H1 (cell line): ENCODE results near the gene FANCI. TPM values are rescaled to one million over a fixed set of nuclear protein-coding genes. Genes with fewer than 3 reads are reported as not detected.
A peak's percentile ranks its signal among the peaks of the same experiment; 100 is the strongest.

Experiments
- CTCF ChIA-PET: fragments of 300-600 bp; sonication (Branson Sonifier 250); formaldehyde crosslinking; loops from one replicate; lab custom pipeline; 2021; ENCODE audit not compliant: partially characterized antibody; lab: Charles Lee
- POLR2A ChIA-PET: fragments of 300-600 bp; sonication (Branson Sonifier 250); formaldehyde crosslinking; loops from one replicate; lab custom pipeline; 2021; ENCODE audit warnings: inconsistent platforms; ENCODE audit not compliant: partially characterized antibody; lab: Charles Lee
- DNase-seq, 2 experiments: peaks; one replicate each; pipeline versions ENCODE4 v3.0.0 to v3.0.0-alpha.2; 2010 to 2022; ENCODE audit warnings: low spot score in 2 of 2, low read depth in 1 of 2, mixed read lengths in 1 of 2
- FAIRE-seq: peaks from 2 replicates; lab custom pipeline; 2011; peaks lifted over from hg19 to GRCh38; lab: Jason Lieb, UNC
- H2AFZ ChIP-seq: 2 replicates; pipeline ENCODE4 v1.8.1; 2012; ENCODE audit warnings: low read length, inconsistent platforms
- H2AK5ac ChIP-seq: 2 replicates; pipeline ENCODE4 v1.6.1; 2013; ENCODE audit warnings: low read depth, low read length
- H2BK120ac ChIP-seq: replicated peaks from 2 replicates; pipeline ENCODE3; 2013; ENCODE audit warnings: low read depth, low read length, inconsistent platforms
- H2BK12ac ChIP-seq: 2 replicates; pipeline ENCODE4 v1.6.1; 2013; ENCODE audit warnings: low read depth, low read length
- H2BK15ac ChIP-seq: 2 replicates; pipeline ENCODE4 v1.6.1; 2013; ENCODE audit warnings: low read length
- H2BK20ac ChIP-seq: 2 replicates; pipeline ENCODE4 v1.6.1; 2013; ENCODE audit warnings: low read length
- H2BK5ac ChIP-seq: 2 replicates; pipeline ENCODE4 v1.6.1; 2013; ENCODE audit warnings: low read depth, low read length
- H3K14ac ChIP-seq: 2 replicates; pipeline ENCODE4 v1.6.1; 2013; ENCODE audit warnings: inconsistent platforms; ENCODE audit not compliant: insufficient read length
- H3K18ac ChIP-seq: 2 replicates; pipeline ENCODE4 v1.6.1; 2013; ENCODE audit warnings: low read length; ENCODE audit errors: extremely low read depth
- H3K23ac ChIP-seq: 2 replicates; pipeline ENCODE4 v1.6.1; 2013; ENCODE audit warnings: inconsistent platforms; ENCODE audit not compliant: insufficient read length
- H3K23me2 ChIP-seq: 2 replicates; pipeline ENCODE4 v1.6.1; 2013; ENCODE audit warnings: low read depth, low read length
- H3K27ac ChIP-seq: 2 replicates; pipeline ENCODE4 v1.6.1; 2011; ENCODE audit warnings: low read depth, low read length, inconsistent platforms
- H3K27me3 ChIP-seq, 4 experiments: replicated peaks in 1 of 4; 1 replicate in 1 of 4; 2 replicates in 3 of 4; pipeline versions ENCODE4 v1.6.1 to v1.8.1; 2011 to 2013; ENCODE audit warnings: low read length in 3 of 4, mild to moderate bottlenecking in 3 of 4, inconsistent platforms in 2 of 4, mixed read lengths in 2 of 4, moderate library complexity in 1 of 4; ENCODE audit not compliant: control insufficient read depth in 3 of 4, insufficient read depth in 3 of 4; ENCODE audit errors: extremely low read depth in 1 of 4
- H3K36me3 ChIP-seq, 4 experiments: 2 replicates each; pipeline versions ENCODE4 v1.6.1 to v1.8.1; 2011 to 2013; ENCODE audit warnings: mild to moderate bottlenecking in 4 of 4, low read length in 3 of 4, moderate library complexity in 2 of 4, control low read depth in 1 of 4, inconsistent platforms in 1 of 4; ENCODE audit not compliant: insufficient read depth in 4 of 4, control insufficient read depth in 2 of 4
- H3K4ac ChIP-seq: replicated peaks from 2 replicates; pipeline ENCODE3; 2013; ENCODE audit warnings: low read length, low read depth, mixed read lengths, inconsistent platforms; ENCODE audit not compliant: insufficient read length
- H3K4me1 ChIP-seq, 4 experiments: replicated peaks in 1 of 4; 1 replicate in 1 of 4; 2 replicates in 3 of 4; pipeline versions ENCODE4 v1.6.1 to v1.8.1; 2011 to 2013; ENCODE audit warnings: low read length in 3 of 4, inconsistent platforms in 2 of 4, mixed read lengths in 1 of 4; ENCODE audit not compliant: insufficient read depth in 4 of 4, control insufficient read depth in 3 of 4
- H3K4me2 ChIP-seq, 2 experiments: 2 replicates each; pipeline versions ENCODE4 v1.6.1 to v1.8.1; 2011 to 2013; ENCODE audit warnings: low read depth in 2 of 2, low read length in 2 of 2, control low read depth in 1 of 2, inconsistent platforms in 1 of 2, mild to moderate bottlenecking in 1 of 2; ENCODE audit not compliant: insufficient read depth in 1 of 2
- H3K4me3 ChIP-seq, 4 experiments: fragments of 200-600, 300-600 bp in 1 of 4; sonication (generic), shearing (Covaris generic), sonication (Bioruptor Twin) in 1 of 4; 2 replicates each; pipeline versions ENCODE4 v1.5.1 to v1.8.1; 2011 to 2016; ENCODE audit warnings: low read length in 4 of 4, low read depth in 3 of 4, control low read depth in 2 of 4, inconsistent platforms in 2 of 4, mild to moderate bottlenecking in 2 of 4, mixed read lengths in 1 of 4, moderate library complexity in 1 of 4; ENCODE audit not compliant: insufficient read depth in 2 of 4; ENCODE audit errors: extremely low read depth in 1 of 4
- H3K56ac ChIP-seq: replicated peaks from 2 replicates; pipeline ENCODE3; 2013; ENCODE audit warnings: low read depth, mild to moderate bottlenecking, mixed read lengths, low read length, inconsistent platforms; ENCODE audit not compliant: insufficient read length
- H3K79me1 ChIP-seq: 2 replicates; pipeline ENCODE4 v1.6.1; 2013; ENCODE audit warnings: low read depth, low read length, control low read depth
- H3K79me2 ChIP-seq, 2 experiments: 2 replicates each; pipeline versions ENCODE4 v1.6.1 to v1.8.1; 2012 to 2013; ENCODE audit warnings: low read length in 2 of 2, mild to moderate bottlenecking in 2 of 2, inconsistent platforms in 1 of 2; ENCODE audit not compliant: insufficient read depth in 2 of 2, control insufficient read depth in 1 of 2
- H3K9ac ChIP-seq, 4 experiments: replicated peaks in 1 of 4; 1 replicate in 1 of 4; 2 replicates in 3 of 4; pipeline versions ENCODE4 v1.6.1 to v1.8.1; 2011 to 2013; ENCODE audit warnings: low read depth in 3 of 4, low read length in 3 of 4, control low read depth in 2 of 4, mild to moderate bottlenecking in 2 of 4, moderate library complexity in 2 of 4, inconsistent platforms in 1 of 4; ENCODE audit errors: extremely low read depth in 1 of 4
- H3K9me3 ChIP-seq, 2 experiments: 2 replicates each; pipeline versions ENCODE4 v1.6.1 to v1.8.1; 2012 to 2013; ENCODE audit warnings: mild to moderate bottlenecking in 2 of 2, moderate library complexity in 2 of 2, control low read depth in 1 of 2, inconsistent platforms in 1 of 2, low read depth in 1 of 2, low read length in 1 of 2, mixed read lengths in 1 of 2; ENCODE audit not compliant: insufficient read depth in 2 of 2
- H4K20me1 ChIP-seq, 2 experiments: replicated peaks in 1 of 2; 2 replicates each; pipeline versions ENCODE3 to v1.8.1; 2011 to 2013; ENCODE audit warnings: inconsistent platforms in 2 of 2, low read length in 2 of 2, mild to moderate bottlenecking in 1 of 2; ENCODE audit not compliant: insufficient read depth in 2 of 2, control insufficient read depth in 1 of 2
- H4K5ac ChIP-seq: 2 replicates; pipeline ENCODE4 v1.6.1; 2013; ENCODE audit warnings: low read length, low read depth, mixed read lengths, inconsistent platforms; ENCODE audit not compliant: insufficient read length
- H4K8ac ChIP-seq: 2 replicates; pipeline ENCODE4 v1.8.0; 2013; ENCODE audit warnings: mild to moderate bottlenecking, moderate library complexity, low read length, inconsistent platforms; ENCODE audit not compliant: insufficient read depth; ENCODE audit errors: extremely low read depth
- H4K91ac ChIP-seq: replicated peaks from 2 replicates; pipeline ENCODE3; 2013; ENCODE audit warnings: low read length, mixed read lengths, inconsistent platforms; ENCODE audit not compliant: insufficient read length
- CBX5 ChIP-seq: fragments of 300-800, 300-1000 bp; sonication (generic); IDR thresholded peaks from 2 replicates; pipeline ENCODE4 v1.7.1; 2016; ENCODE audit warnings: antibody characterized with exemption, low read length, low read depth
- E2F6 ChIP-seq: IDR thresholded peaks from 2 replicates; pipeline ENCODE4 v1.6.1; 2012; ENCODE audit warnings: inconsistent platforms
- EZH2 ChIP-seq: fragments of 200-600 bp; sonication (generic); IDR thresholded peaks from 2 replicates; pipeline ENCODE4 v1.7.1; 2012; ENCODE audit warnings: low read depth, mild to moderate bottlenecking, moderate library complexity, low read length, inconsistent platforms; ENCODE audit not compliant: severe bottlenecking
- RNF2 ChIP-seq: fragments of 200-900, 300-1000 bp; sonication (generic); IDR thresholded peaks from 2 replicates; pipeline ENCODE4 v1.7.1; 2016; ENCODE audit warnings: borderline replicate concordance, low read depth, mild to moderate bottlenecking, antibody characterized with exemption, low read length; ENCODE audit not compliant: poor library complexity, severe bottlenecking; ENCODE audit errors: missing control alignments
- WGBS, 2 experiments: shearing (Covaris generic) in 1 of 2; methylation state at CpG; one replicate each; pipeline versions ENCODE4 v1.1.6 to v1.1.7; 2013 to 2015; ENCODE audit warnings: low lambda C conversion rate in 2 of 2, mixed read lengths in 2 of 2, inconsistent platforms in 1 of 2, low coverage in 1 of 2, missing lambda C conversion rate in 1 of 2; ENCODE audit not compliant: insufficient replicate concordance in 2 of 2, insufficient coverage in 1 of 2, insufficient read length in 1 of 2; ENCODE audit errors: extremely low coverage in 1 of 2, missing lambda C conversion rate in 1 of 2; 5-methylcytosine and 5-hydroxymethylcytosine counted together
- polyA plus RNA-seq, 7 experiments: library from polyadenylated mRNA; depleted of rRNA in 3 of 7; stranded (reverse) in 5 of 7; unstranded in 2 of 7; fragments of >200 nt in 5 of 7; fragments of 200-250 nt in 2 of 7; gene quantifications; 1 replicate in 5 of 7; 2 replicates in 1 of 7; 4 replicates in 1 of 7; pipeline versions ENCODE4 v1.2.1 to v1.2.3, GENCODE V29; 2011 to 2013; ENCODE audit warnings: missing spikeins in 2 of 7, mixed read lengths in 2 of 7
- total RNA-seq: library from RNA; stranded (reverse); fragmentation: NEBNext Ultra II Directional; extraction: Animal tissue kit (Norgen Biotek cat#: 25700); gene quantifications from 2 replicates; pipeline ENCODE4 v1.2.1, GENCODE V29; 2021
- TF ChIP-seq, protein P1 (sequence below): IDR thresholded peaks from 2 replicates; pipeline ENCODE4 v1.6.1; 2012; ENCODE audit warnings: inconsistent platforms

Gene FANCI
- total and polyA plus RNA-seq, 2 of the 8 experiments (the other 6 are each of a cell fraction or from before 2014, with no cell fraction given): 37.8 to 115 TPM

DNA sequence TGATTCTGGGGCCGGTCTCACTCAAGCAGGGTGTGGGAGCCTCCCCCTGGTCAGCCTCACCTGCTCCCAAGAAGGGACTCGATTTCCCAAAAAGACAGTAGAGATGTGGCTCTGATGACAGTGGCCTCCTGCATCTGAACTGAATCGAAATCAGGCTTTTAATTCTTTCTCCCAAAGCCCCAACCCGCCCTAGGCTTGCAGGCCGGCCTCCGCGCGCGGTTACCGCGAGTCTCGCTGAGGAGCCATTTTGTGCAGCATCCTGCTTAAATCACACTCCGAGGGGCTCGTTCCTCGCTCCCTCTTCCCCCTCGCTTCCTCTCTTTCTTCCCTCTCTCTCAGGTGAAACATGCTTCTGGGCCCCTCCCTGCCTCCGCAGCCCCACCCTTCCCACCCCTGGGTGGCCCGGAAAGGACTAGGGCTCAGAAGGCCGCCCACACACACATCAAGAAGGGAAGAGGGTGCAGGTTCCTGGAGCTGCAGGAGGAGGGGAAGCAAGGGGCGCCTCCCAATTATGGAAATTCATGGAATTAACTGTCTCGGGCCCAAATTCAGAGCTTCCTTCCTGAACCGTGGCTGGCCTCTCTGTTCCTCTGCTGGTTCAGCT lies 121.8 kb downstream of the FANCI start:
- H3K9me3 ChIP-seq: no peaks in the 10 kb centered on the region; a peak in 1 of 4 replicates
- H3K9ac ChIP-seq: no peak overlapping the region
- peaks cover 5% of the 10 kb centered on the region; the same call in 1 of the 2 replicates for H3K23me2 ChIP-seq
- CTCF ChIA-PET: interaction anchor here (1.5 to 18.6 kb wide), 6 partner anchors 7 to 107 kb away, joined by 3 to 412 read pairs (median 42); no protein-coding TSS in a partner anchor
- H3K27me3 ChIP-seq: peaks cover 96 to 100% (median 100%) of the 10 kb centered on the region in 4 experiments
- H3K27ac ChIP-seq: no peak overlapping the region
- no peak overlapping the region for H2AK5ac ChIP-seq
- no peak overlapping the region for H3K4ac ChIP-seq
- H2BK12ac ChIP-seq: no peak overlapping the region
- no peak overlapping the region for H3K18ac ChIP-seq
- H4K91ac ChIP-seq: no peak overlapping the region
- no peak overlapping the region for H2BK5ac ChIP-seq
- H2BK120ac ChIP-seq: no peak overlapping the region
- H3K23ac ChIP-seq: no peak overlapping the region
- H3K4me3 ChIP-seq: no peak overlapping the region
- H3K4me2 ChIP-seq: peak overlapping the region in 1 of 2 experiments; percentile 7; a peak in 1 of 4 replicates
- no peak overlapping the region for H2BK15ac ChIP-seq
- WGBS, 2 experiments: 16% methylated on average over 12 of the region's 22 CpGs; no CpG with 5 or more reads in 1 of the 2 experiments
- H2BK20ac ChIP-seq: no peak overlapping the region
- H3K14ac ChIP-seq: no peak overlapping the region
- POLR2A ChIA-PET: interaction anchor here (0.9 kb wide), 1 partner anchor 12 kb away, joined by 3 read pairs; no protein-coding TSS in a partner anchor
- no peak overlapping the region for H2AFZ ChIP-seq
- peaks cover 5 to 37% (median 19%) of the 10 kb centered on the region in 4 experiments for H3K4me1 ChIP-seq
- no peak overlapping the region for H4K8ac ChIP-seq
- DNase-seq: peak in 1 of 2 experiments; percentile 55
- FAIRE-seq: no peak
- no peaks in the 10 kb centered on the region for H3K79me2 ChIP-seq
- peaks cover 0 to 7% (median 0%) of the 10 kb centered on the region in 4 experiments; a peak in 1 of 8 replicates for H3K36me3 ChIP-seq
- no peak overlapping the region for H3K56ac ChIP-seq
- TF ChIP-seq CBX5 (no peak), E2F6 (no peak), EZH2 (peak; percentile 16), RNF2 (peak; percentile 20)
- TF ChIP-seq, protein P1, sequence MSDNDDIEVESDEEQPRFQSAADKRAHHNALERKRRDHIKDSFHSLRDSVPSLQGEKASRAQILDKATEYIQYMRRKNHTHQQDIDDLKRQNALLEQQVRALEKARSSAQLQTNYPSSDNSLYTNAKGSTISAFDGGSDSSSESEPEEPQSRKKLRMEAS: no peak
- peaks cover 20 to 39% of the 10 kb centered on the region in 2 experiments for H4K20me1 ChIP-seq
- no peak overlapping the region for H4K5ac ChIP-seq
- no peaks in the 10 kb centered on the region for H3K79me1 ChIP-seq
